ENCODE results near the gene ZKSCAN3. TPM values are rescaled to one million over a fixed set of nuclear protein-coding genes. Genes with fewer than 3 reads are reported as not detected.

Gene ZKSCAN3
- polyA plus RNA-seq, 3 donors = 0.36 to 1.7 (median 1.6) TPM

- H3K36me3 Mint-ChIP-seq = no peaks in the 10 kb centered on the region
- no peaks in the 10 kb centered on the region for H3K36me3 ChIP-seq (replicated peaks in 1 of 2; ENCODE audit: control insufficient read depth in 1 of 2, insufficient read depth in 2 of 2, low read length in 2 of 2)
- no peaks in the 10 kb centered on the region for H4K20me1 ChIP-seq (ENCODE audit: insufficient read depth, low read length)
- no peak overlapping the region for H3K27ac ChIP-seq (ENCODE audit: low read depth in 1 of 2, low read length in 2 of 2)
- H3K27ac Mint-ChIP-seq = peak overlapping the region in 2 of 7 donors; percentile 52 to 57
- H3K27me3 ChIP-seq (ENCODE audit: control insufficient read depth in 2 of 2, insufficient read depth in 2 of 2, low read length in 2 of 2) = no peaks in the 10 kb centered on the region
- H3K4me2 ChIP-seq (replicated peaks; ENCODE audit: extremely low read depth, low read length, poor library complexity, severe bottlenecking) = peak overlapping the region; percentile 79
- H3K4me1 ChIP-seq (ENCODE audit: control insufficient read depth in 1 of 2, insufficient read depth in 2 of 2, low read length in 2 of 2) = peaks cover 15 to 16% of the 10 kb centered on the region in 2 donors
- TF ChIP-seq CTCF (IDR thresholded peaks at IDR 0.05) = no peak
- intact Hi-C loops (cut with micrococcal nuclease) = loop anchor here (5.0 to 10.0 kb wide), 5 partner anchors 70 to 1200 kb away; partner anchors contain the start of genes NKAPL (in 1 of the 2), ZNF165 (in 1 of the 2) and ZSCAN26 (in 1 of the 2)
- DNase-seq = no peak
- peak overlapping the region in 1 of 3 experiments; percentile 94 for H3K4me3 ChIP-seq (replicated peaks in 1 of 3; ENCODE audit: low read depth in 2 of 3, low read length in 3 of 3)
- no peaks in the 10 kb centered on the region for H3K9me3 ChIP-seq (replicated peaks in 1 of 2; ENCODE audit: control insufficient read depth in 1 of 2, insufficient read depth in 1 of 2, low read length in 2 of 2)
- no peak overlapping the region for H3K9ac ChIP-seq (ENCODE audit: insufficient read depth, low read length, poor library complexity, severe bottlenecking)
- H3K4me3 Mint-ChIP-seq = no peak overlapping the region
- peaks cover 0 to 3% (median 1%) of the 10 kb centered on the region in 7 donors for H3K9me3 Mint-ChIP-seq
- WGBS (ENCODE audit: insufficient coverage) = 67% methylated on average over 1 of the region's 7 CpGs
- peaks cover 5% of the 10 kb centered on the region for H3K4me1 Mint-ChIP-seq
- no peaks in the 10 kb centered on the region for H3K27me3 Mint-ChIP-seq (ENCODE audit: low read depth in 3 of 3)
- peak overlapping the region; percentile 89 for H2AFZ ChIP-seq (ENCODE audit: insufficient read depth, low read depth, low read length, poor library complexity, severe bottlenecking)
- no peaks in the 10 kb centered on the region for H3K79me2 ChIP-seq (ENCODE audit: insufficient read depth, low read length)
These were observed 15.3 kb upstream of the ZKSCAN3 start for GRCh38 chr6:28334286-28335039.

- H3K9ac ChIP-seq (ENCODE audit: insufficient read depth, low read length, poor library complexity, severe bottlenecking) = peak overlapping the region; percentile 76
- Mint-ChIP-seq H3K27me3 (ENCODE audit: low read depth in 3 of 3) (no peaks in the 10 kb centered on the region), H3K4me1 (peaks cover 5% of the 10 kb centered on the region), H3K4me3 (no peak overlapping the region), H3K9me3 (peaks cover 1 to 5% (median 2%) of the 10 kb centered on the region in 7 donors), H3K36me3 (no peaks in the 10 kb centered on the region), H3K27ac (peak overlapping the region in 1 of 7 donors; percentile 57)
- H3K4me1 ChIP-seq (ENCODE audit: control insufficient read depth in 1 of 2, insufficient read depth in 2 of 2, low read length in 2 of 2) = peaks cover 15 to 16% of the 10 kb centered on the region in 2 donors
- H3K4me2 ChIP-seq (replicated peaks; ENCODE audit: extremely low read depth, low read length, poor library complexity, severe bottlenecking) = peak overlapping the region; percentile 79
- no peak for DNase-seq
- H4K20me1 ChIP-seq (ENCODE audit: insufficient read depth, low read length) = no peaks in the 10 kb centered on the region
- no peaks in the 10 kb centered on the region for H3K36me3 ChIP-seq (replicated peaks in 1 of 2; ENCODE audit: control insufficient read depth in 1 of 2, insufficient read depth in 2 of 2, low read length in 2 of 2)
- H3K27me3 ChIP-seq (ENCODE audit: control insufficient read depth in 2 of 2, insufficient read depth in 2 of 2, low read length in 2 of 2) = no peaks in the 10 kb centered on the region
- intact Hi-C loops (cut with micrococcal nuclease) = loop anchor here (5.0 to 10.0 kb wide), 5 partner anchors 70 to 1200 kb away; partner anchors contain the start of genes NKAPL (in 1 of the 2), ZNF165 (in 1 of the 2) and ZSCAN26 (in 1 of the 2)
- H3K4me3 ChIP-seq (replicated peaks in 1 of 3; ENCODE audit: low read depth in 2 of 3, low read length in 3 of 3) = peak overlapping the region; percentile 86 to 94 (median 89)
- 0% methylated on average over 2 of the region's 12 CpGs for WGBS (ENCODE audit: insufficient coverage)
- H3K27ac ChIP-seq (ENCODE audit: low read depth in 1 of 2, low read length in 2 of 2) = peak overlapping the region; percentile 88 to 90
- no peak for TF ChIP-seq CTCF (IDR thresholded peaks at IDR 0.05)
- H3K9me3 ChIP-seq (replicated peaks in 1 of 2; ENCODE audit: control insufficient read depth in 1 of 2, insufficient read depth in 1 of 2, low read length in 2 of 2) = peaks cover 0 to 4% of the 10 kb centered on the region in 2 donors
- no peaks in the 10 kb centered on the region for H3K79me2 ChIP-seq (ENCODE audit: insufficient read depth, low read length)
- H2AFZ ChIP-seq (ENCODE audit: insufficient read depth, low read depth, low read length, poor library complexity, severe bottlenecking) = peak overlapping the region; percentile 89
These were observed 14.6 kb upstream of the ZKSCAN3 start for GRCh38 chr6:28335040-28335563.
